Testis (tissue), 2 donors: ENCODE results near the gene CPA3.

Source experiments
- POLR2A ChIP-seq: fragments of 450-650 bp; IDR thresholded peaks from one replicate; pipeline ENCODE4 v1.6.1; 2017; ENCODE audit warnings: antibody characterized with exemption, mild to moderate bottlenecking, moderate library complexity
- TF ChIP-seq, protein P1 (sequence below), 3 experiments: fragments of 450-650 bp in 2 of 3; fragments of 200-600 bp in 1 of 3; sonication (generic) in 1 of 3; IDR thresholded peaks; one replicate each; pipeline ENCODE4 v1.5.1; 2016 to 2019; ENCODE audit warnings: antibody characterized with exemption in 3 of 3, mild to moderate bottlenecking in 2 of 3, moderate library complexity in 1 of 3

DNA sequence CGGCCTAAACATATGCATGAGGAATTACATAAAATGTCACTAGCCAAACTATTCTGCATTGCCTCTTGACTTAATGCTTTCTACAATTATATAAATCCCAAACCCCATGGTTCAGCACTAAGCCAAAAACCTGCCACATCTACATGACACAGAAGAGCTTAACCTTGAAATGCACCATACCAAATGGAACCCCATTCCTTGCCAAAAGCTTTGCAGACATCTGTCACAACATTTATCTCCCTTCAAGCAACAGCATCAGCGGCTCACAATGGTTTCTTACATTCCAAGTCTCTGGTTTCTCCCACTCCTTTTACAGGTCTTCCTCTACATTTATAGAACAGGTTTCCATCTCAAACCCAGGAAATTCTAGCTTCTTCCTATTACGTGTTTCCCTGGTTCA, 67.9 kb downstream of the CPA3 start:
- no peak for TF ChIP-seq POLR2A
- TF ChIP-seq, protein P1, sequence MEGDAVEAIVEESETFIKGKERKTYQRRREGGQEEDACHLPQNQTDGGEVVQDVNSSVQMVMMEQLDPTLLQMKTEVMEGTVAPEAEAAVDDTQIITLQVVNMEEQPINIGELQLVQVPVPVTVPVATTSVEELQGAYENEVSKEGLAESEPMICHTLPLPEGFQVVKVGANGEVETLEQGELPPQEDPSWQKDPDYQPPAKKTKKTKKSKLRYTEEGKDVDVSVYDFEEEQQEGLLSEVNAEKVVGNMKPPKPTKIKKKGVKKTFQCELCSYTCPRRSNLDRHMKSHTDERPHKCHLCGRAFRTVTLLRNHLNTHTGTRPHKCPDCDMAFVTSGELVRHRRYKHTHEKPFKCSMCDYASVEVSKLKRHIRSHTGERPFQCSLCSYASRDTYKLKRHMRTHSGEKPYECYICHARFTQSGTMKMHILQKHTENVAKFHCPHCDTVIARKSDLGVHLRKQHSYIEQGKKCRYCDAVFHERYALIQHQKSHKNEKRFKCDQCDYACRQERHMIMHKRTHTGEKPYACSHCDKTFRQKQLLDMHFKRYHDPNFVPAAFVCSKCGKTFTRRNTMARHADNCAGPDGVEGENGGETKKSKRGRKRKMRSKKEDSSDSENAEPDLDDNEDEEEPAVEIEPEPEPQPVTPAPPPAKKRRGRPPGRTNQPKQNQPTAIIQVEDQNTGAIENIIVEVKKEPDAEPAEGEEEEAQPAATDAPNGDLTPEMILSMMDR (IDR thresholded peaks at IDR 0.05) = no peak
